AG09309 (cell line): Measurements from ENCODE around the gene RAB6A.

Experiments
- DNase-seq: peaks from one replicate; pipeline ENCODE4 v3.0.0-alpha.2; 2010; ENCODE audit warnings: low read depth
- H3K4me3 ChIP-seq: 2 replicates; pipeline ENCODE4 v1.5.1; 2011; ENCODE audit warnings: mild to moderate bottlenecking, low read depth, low read length, moderate library complexity; ENCODE audit not compliant: control insufficient read depth
- TF ChIP-seq, protein P1 (sequence below): IDR thresholded peaks from 2 replicates; pipeline ENCODE4 v1.5.1; 2011; ENCODE audit warnings: mild to moderate bottlenecking, low read depth, low read length, inconsistent platforms; ENCODE audit not compliant: insufficient read depth, control insufficient read depth; ENCODE audit errors: missing control alignments

The RAB6A gene

GRCh38 chr11:73645972-73646631 lies 114.8 kb downstream of the RAB6A start, which contains the start of gene PLEKHB1:
PLEKHB1 (plus strand) TSS chr11:73646581; CDS start chr11:73646609, 28 bp downstream.
- DNase-seq, result no peak
- no peak within 1 kb of the TSS for H3K4me3 ChIP-seq
- TF ChIP-seq, protein P1, sequence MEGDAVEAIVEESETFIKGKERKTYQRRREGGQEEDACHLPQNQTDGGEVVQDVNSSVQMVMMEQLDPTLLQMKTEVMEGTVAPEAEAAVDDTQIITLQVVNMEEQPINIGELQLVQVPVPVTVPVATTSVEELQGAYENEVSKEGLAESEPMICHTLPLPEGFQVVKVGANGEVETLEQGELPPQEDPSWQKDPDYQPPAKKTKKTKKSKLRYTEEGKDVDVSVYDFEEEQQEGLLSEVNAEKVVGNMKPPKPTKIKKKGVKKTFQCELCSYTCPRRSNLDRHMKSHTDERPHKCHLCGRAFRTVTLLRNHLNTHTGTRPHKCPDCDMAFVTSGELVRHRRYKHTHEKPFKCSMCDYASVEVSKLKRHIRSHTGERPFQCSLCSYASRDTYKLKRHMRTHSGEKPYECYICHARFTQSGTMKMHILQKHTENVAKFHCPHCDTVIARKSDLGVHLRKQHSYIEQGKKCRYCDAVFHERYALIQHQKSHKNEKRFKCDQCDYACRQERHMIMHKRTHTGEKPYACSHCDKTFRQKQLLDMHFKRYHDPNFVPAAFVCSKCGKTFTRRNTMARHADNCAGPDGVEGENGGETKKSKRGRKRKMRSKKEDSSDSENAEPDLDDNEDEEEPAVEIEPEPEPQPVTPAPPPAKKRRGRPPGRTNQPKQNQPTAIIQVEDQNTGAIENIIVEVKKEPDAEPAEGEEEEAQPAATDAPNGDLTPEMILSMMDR, result no peak

DNA sequence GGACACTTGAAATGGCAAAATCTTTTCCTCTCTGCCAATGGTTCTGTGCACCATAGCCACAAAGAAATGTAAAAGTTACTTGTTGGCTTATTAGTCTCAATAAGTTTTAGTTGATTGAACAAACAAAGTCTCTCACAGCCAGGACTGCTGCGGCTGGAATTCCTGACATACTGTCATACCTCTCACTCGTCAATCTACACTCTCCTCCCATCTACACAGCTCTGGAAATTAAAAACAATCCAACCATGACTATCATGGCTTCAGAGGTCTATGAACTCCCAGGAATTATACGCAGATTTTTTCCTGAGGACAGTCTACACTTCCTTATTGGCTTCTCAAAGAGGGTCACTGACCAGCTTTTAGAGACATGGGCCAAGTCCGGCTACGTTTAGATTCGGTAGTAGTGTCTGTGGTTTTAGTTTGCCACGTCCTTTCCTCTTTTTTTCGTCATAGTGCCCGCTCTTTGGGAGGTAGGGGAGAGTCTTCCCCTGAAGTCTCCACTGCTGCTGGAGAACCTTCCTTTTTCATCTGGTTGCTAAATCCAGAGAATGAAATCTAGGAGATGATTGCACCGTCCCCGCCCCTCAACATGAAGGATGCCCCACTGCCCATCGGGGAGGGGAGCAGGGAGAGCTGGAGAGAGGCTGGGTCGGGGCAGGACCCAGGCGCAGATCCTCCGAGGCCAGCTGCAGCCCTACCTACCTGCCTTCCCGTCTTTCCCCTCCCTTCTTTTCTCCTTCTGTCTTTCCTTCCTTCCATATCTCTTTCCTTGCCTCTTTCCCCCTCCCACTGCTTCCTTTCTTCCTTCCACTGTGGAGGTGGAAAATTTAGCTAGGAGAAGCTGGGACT lies 115.5 kb downstream of the RAB6A start:
- TF ChIP-seq, protein P1, result no peak
- DNase-seq, result no peak
- no peak overlapping the region for H3K4me3 ChIP-seq

DNA sequence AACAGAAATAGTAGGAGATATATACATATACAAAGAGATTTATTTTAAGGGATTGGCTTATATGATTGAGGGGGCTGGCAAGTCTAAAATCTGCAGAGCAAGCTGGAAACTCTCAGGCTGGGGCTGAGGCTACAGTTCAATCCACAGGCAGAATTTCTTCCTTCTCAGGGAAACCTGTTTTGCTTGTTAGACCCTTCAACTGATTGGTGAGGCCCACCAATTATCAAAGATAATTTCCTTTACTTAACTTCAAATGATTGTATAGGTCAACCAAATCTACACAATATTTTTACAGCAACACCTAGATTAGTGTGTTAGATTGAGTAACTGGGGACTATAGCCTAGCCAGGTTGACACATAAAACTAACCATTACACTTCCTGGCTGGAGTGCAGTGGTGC lies 119.2 kb downstream of the RAB6A start:
- H3K4me3 ChIP-seq, result no peak overlapping the region
- TF ChIP-seq, protein P1, result no peak
- DNase-seq, result no peak

DNA sequence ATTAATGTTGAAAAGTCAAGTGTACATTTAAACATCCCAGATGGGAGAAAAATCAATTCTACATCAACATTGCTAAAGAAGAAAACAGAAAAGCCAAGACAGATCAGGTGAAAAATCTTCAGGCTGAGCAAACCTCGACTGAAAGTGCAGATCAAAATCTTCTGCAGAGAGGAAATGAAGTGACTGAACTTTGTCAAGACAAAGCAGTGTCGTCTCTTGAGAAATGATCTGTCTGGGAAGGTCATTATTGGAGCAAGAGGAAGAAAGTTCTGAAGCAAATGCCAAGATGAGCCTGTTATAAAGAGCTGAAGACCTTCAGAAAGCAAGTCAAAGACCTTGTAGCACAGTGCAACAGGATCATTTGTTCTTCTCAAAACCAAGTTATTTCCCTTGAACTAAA lies 120.3 kb downstream of the RAB6A start:
- DNase-seq, result no peak
- no peak overlapping the region for H3K4me3 ChIP-seq
- TF ChIP-seq, protein P1, result no peak

DNA sequence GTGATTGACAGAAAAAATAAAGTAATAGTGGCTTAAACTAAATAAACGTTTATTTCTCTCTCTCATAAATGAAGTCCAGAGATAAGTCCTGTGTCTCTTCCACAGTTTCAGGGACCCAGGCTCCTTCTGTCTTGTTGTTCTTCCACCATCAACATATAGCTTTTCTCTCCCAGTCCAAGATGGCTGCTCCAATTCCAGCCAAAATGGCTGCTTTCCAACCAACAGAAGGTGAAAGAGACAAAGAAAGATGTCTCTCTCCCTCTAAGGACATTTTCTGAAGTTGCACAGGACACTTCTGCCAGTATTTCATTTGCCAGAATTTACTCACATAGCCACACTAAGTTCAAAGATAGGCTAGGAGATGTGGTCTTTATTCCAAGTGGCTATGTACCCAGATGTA lies 123.9 kb downstream of the RAB6A start:
- TF ChIP-seq, protein P1, result no peak
- H3K4me3 ChIP-seq, result no peak overlapping the region
- DNase-seq, result no peak

DNA sequence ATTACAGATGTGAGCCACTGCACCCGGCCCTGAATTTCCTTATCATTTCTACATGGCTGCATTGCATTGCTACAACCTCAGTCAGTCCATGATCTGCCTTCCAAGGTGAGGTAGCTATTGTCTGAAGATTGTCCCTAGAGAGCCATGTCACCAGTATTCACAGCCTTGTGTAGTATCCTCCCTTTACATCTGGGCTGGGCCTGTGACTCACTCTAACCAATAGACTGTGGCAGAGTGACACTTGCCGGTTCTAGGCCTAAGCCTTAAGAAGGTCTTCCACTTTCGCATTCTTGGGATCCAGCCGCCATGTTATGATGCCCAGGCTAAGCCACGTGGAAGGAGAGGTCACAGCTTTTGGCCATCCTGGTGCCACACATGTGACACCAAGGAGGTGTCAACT lies 124.6 kb downstream of the RAB6A start:
- DNase-seq, result no peak
- TF ChIP-seq, protein P1, result no peak
- H3K4me3 ChIP-seq, result no peak overlapping the region
